K562 (cell line): Measurements from ENCODE around the gene PTGIR. TPM values are rescaled to one million over a fixed set of nuclear protein-coding genes. Genes with fewer than 3 reads are reported as not detected.

Source experiments
- C11orf30 ChIP-seq: fragments of 450-650 bp; IDR thresholded peaks from 2 replicates; pipeline ENCODE4 v1.6.1; 2016; ENCODE audit warnings: low read depth, mild to moderate bottlenecking
- EP400 ChIP-seq: fragments of 450-650 bp; IDR thresholded peaks from 2 replicates; pipeline ENCODE4 v1.6.1; 2017; ENCODE audit warnings: antibody characterized with exemption, mild to moderate bottlenecking, moderate library complexity
- FOXA1 ChIP-seq: fragments of 450-650 bp; IDR thresholded peaks from 2 replicates; pipeline ENCODE4 v1.6.1; 2016; ENCODE audit warnings: mild to moderate bottlenecking, borderline replicate concordance
- FUS ChIP-seq: fragments of 200-400 bp; formaldehyde crosslinking; optimal IDR thresholded peaks from 2 replicates; pipeline ENCODE3; 2017; ENCODE audit warnings: low read depth, low read length
- KDM4B ChIP-seq, 2 experiments: fragments of 450-650 bp in 1 of 2; sonication (generic) in 1 of 2; IDR thresholded peaks; 2 replicates each; pipeline ENCODE4 v1.6.1; 2016 to 2017; ENCODE audit warnings: borderline replicate concordance in 2 of 2, antibody characterized with exemption in 1 of 2, low read depth in 1 of 2, mild to moderate bottlenecking in 1 of 2
- KDM5B ChIP-seq: fragments of 200-600 bp; sonication (generic); IDR thresholded peaks from 2 replicates; pipeline ENCODE4 v1.6.1; 2012; ENCODE audit warnings: low read depth, mild to moderate bottlenecking, moderate library complexity, low read length, control low read depth, inconsistent platforms; ENCODE audit not compliant: insufficient replicate concordance
- MAFF ChIP-seq: IDR thresholded peaks from 2 replicates; pipeline ENCODE4 v1.6.1; 2012; ENCODE audit warnings: low read length, improper control_type of control experiment
- MEIS2 ChIP-seq: fragments of 450-650 bp; IDR thresholded peaks from 2 replicates; pipeline ENCODE4 v1.6.1; 2014; ENCODE audit warnings: mild to moderate bottlenecking; ENCODE audit not compliant: partially characterized antibody
- PHF20 ChIP-seq: fragments of 450-650 bp; IDR thresholded peaks from 2 replicates; pipeline ENCODE4 v1.6.1; 2018; ENCODE audit not compliant: partially characterized antibody
- SAFB2 ChIP-seq: fragments of 200-400 bp; formaldehyde crosslinking; IDR thresholded peaks from 2 replicates; pipeline ENCODE4 v1.6.1; 2018; ENCODE audit warnings: borderline replicate concordance, low read length, low read depth, moderate library complexity; ENCODE audit not compliant: severe bottlenecking
- ZNF124 ChIP-seq: sonication (generic); formaldehyde crosslinking; IDR thresholded peaks from 2 replicates; pipeline ENCODE4 v1.8.1; 2022; ENCODE audit warnings: missing genetic modification reagents
- ZNF197 ChIP-seq: fragments of 200-800 bp; sonication (Bioruptor generic); IDR thresholded peaks from 2 replicates; pipeline ENCODE4 v1.6.1; 2016; ENCODE audit warnings: low read depth, missing genetic modification characterization, missing compliant biosample characterization
- ZNF431 ChIP-seq: sonication (generic); formaldehyde crosslinking; IDR thresholded peaks from 2 replicates; pipeline ENCODE4 v1.8.0; 2022; ENCODE audit warnings: mild to moderate bottlenecking, missing genetic modification reagents
- ZNF668 ChIP-seq: fragments of 250-450 bp; sonication (Bioruptor Pico); IDR thresholded peaks from 2 replicates; pipeline ENCODE4 v1.8.0; 2022; ENCODE audit warnings: mild to moderate bottlenecking, inconsistent platforms
- ZNF699 ChIP-seq: fragments of 250-450 bp; sonication (Bioruptor Pico); IDR thresholded peaks from 2 replicates; pipeline ENCODE4 v1.8.0; 2021; ENCODE audit warnings: mild to moderate bottlenecking, moderate library complexity; ENCODE audit not compliant: insufficient replicate concordance
- polyA plus RNA-seq, 8 experiments: library from polyadenylated mRNA; depleted of rRNA in 4 of 8; stranded (reverse) in 5 of 8; unstranded in 3 of 8; fragments of >200 nt; fragmentation: Nextera tagmentation in 2 of 8; fragmentation: Illumina TruSeq in 1 of 8; extraction: Ambion mirVana in 2 of 8; extraction: Trizol in 1 of 8; gene quantifications; 2 replicates each; pipeline versions ENCODE4 v1.2.1 to v1.2.3, GENCODE V29; 2011 to 2014; ENCODE audit warnings: inconsistent platforms in 1 of 8, missing spikeins in 1 of 8
- total RNA-seq, 7 experiments: library from RNA; depleted of rRNA in 6 of 7; stranded (reverse); fragments of >200 nt in 6 of 7; fragmentation: Illumina TruSeq in 2 of 7; extraction: Trizol in 2 of 7; gene quantifications; 2 replicates each; pipeline versions ENCODE4 v1.2.1 to v1.2.3, GENCODE V29; 2011 to 2021; ENCODE audit warnings: low replicate concordance in 1 of 7
- TF ChIP-seq, protein P1 (sequence below), 2 experiments: fragments of 200-800 bp in 1 of 2; sonication (Bioruptor generic) in 1 of 2; sonication (generic) in 1 of 2; formaldehyde crosslinking in 1 of 2; IDR thresholded peaks in 1 of 2; conservative IDR thresholded peaks in 1 of 2; 2 replicates each; pipeline versions ENCODE4 v1.5.0 to v1.6.1; 2016 to 2020; ENCODE audit warnings: missing compliant biosample characterization in 1 of 2, missing genetic modification characterization in 1 of 2, missing genetic modification reagents in 1 of 2
- TF ChIP-seq, protein P2 (sequence below), 3 experiments: fragments of 200-800 bp in 1 of 3; sonication (Bioruptor generic) in 1 of 3; sonication (generic) in 1 of 3; formaldehyde crosslinking in 1 of 3; IDR thresholded peaks; 2 replicates each; pipeline versions ENCODE4 v1.6.1 to v1.8.0; 2016 to 2022; ENCODE audit warnings: mild to moderate bottlenecking in 2 of 3, missing compliant biosample characterization in 2 of 3, missing genetic modification characterization in 2 of 3, missing genetic modification reagents in 1 of 3
- TF ChIP-seq, protein P3 (sequence below): sonication (generic); formaldehyde crosslinking; IDR thresholded peaks from 2 replicates; pipeline ENCODE4 v1.5.0; 2020; ENCODE audit warnings: missing genetic modification reagents
- TF ChIP-seq, protein P4 (sequence below): sonication (generic); formaldehyde crosslinking; IDR thresholded peaks from 2 replicates; pipeline ENCODE4 v1.8.0; 2023; ENCODE audit warnings: mild to moderate bottlenecking, missing genetic modification reagents
- TF ChIP-seq, protein P5 (sequence below): fragments of 250-450 bp; sonication (Bioruptor Pico); IDR thresholded peaks from 2 replicates; pipeline ENCODE4 v1.8.0; 2021; ENCODE audit warnings: moderate library complexity, mild to moderate bottlenecking, inconsistent platforms
- TF ChIP-seq, protein P6 (sequence below): fragments of 450-650 bp; formaldehyde crosslinking; IDR thresholded peaks from 2 replicates; pipeline ENCODE4 v1.4.0; 2022; ENCODE audit warnings: mild to moderate bottlenecking, moderate library complexity

Gene PTGIR
- total and polyA plus RNA-seq, 9 of the 15 experiments (the other 6 are each of a cell fraction or from before 2014, with no cell fraction given) = 0.11 to 3.4 (median 1.1) TPM; not detected in 1

DNA sequence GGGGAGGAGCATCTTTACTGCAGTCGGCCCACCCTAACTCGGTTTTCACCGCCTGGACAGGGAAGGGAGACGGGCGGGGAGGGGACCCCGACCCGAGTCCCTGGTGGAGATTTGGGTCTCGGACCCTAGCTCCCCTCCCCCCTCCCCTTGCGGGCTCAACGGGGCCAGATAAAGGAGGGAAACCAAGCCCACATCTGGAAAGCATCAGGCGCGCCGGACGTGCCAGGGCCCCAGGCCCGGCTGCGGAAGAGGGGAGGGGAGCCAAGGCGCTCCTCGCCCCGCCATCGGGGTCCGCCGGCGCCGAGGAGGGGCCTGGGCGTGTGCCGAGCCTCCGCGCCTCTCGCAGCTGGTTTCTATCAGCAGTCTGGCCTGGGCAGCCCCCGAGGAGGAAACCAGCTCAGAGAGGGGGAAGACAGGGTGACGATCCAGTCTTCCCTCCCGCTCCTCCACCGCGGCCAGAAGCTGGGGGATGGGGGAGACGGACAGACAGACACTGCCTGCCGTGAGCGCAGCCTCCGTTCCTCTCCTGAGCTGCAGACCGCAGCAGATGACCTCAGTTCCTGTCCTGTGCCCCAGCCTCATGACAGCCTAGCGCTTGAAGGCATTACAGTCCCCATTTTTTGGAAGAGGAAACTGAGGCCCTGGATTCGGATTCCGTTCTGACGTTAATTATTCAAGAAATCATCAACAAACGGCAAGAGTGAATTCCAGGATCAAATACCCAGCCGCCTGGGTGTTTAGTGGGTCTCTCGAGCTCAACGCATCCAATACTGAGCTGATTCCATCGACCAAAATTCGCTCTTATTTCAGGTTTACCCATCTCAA, 14.7 kb upstream of the PTGIR start (continued):
- TF ChIP-seq, protein P1, sequence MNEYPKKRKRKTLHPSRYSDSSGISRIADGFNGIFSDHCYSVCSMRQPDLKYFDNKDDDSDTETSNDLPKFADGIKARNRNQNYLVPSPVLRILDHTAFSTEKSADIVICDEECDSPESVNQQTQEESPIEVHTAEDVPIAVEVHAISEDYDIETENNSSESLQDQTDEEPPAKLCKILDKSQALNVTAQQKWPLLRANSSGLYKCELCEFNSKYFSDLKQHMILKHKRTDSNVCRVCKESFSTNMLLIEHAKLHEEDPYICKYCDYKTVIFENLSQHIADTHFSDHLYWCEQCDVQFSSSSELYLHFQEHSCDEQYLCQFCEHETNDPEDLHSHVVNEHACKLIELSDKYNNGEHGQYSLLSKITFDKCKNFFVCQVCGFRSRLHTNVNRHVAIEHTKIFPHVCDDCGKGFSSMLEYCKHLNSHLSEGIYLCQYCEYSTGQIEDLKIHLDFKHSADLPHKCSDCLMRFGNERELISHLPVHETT (CRISPR knock-in tag; conservative IDR thresholded peaks at IDR 0.05 in 1 of 2, IDR thresholded peaks at IDR 0.05 in 1 of 2) = no peak
- no peak for TF ChIP-seq ZNF431 (CRISPR knock-in tag)
- no peak for TF ChIP-seq SAFB2
- TF ChIP-seq MAFF = no peak
- TF ChIP-seq FOXA1 = no peak
- TF ChIP-seq C11orf30 = no peak
- no peak for TF ChIP-seq KDM4B (IDR thresholded peaks at IDR 0.05; ENCODE audit: borderline replicate concordance in 2 of 2, low read depth in 1 of 2)
- TF ChIP-seq, protein P2, sequence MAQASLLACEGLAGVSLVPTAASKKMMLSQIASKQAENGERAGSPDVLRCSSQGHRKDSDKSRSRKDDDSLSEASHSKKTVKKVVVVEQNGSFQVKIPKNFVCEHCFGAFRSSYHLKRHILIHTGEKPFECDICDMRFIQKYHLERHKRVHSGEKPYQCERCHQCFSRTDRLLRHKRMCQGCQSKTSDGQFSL (CRISPR knock-in tag; IDR thresholded peaks at IDR 0.05) = 0 out of 2 replicates have a peak, but pooled peaks have one; percentile 47
- TF ChIP-seq, protein P2 (tag; IDR thresholded peaks at IDR 0.05) = no peak
- TF ChIP-seq EP400 = no peak
- peak; percentile 53 for TF ChIP-seq KDM5B
- TF ChIP-seq FUS = no peak
- no peak for TF ChIP-seq PHF20
- TF ChIP-seq MEIS2 = no peak
- TF ChIP-seq ZNF699 (CRISPR knock-in tag) = no peak
- no peak for TF ChIP-seq ZNF668 (CRISPR knock-in tag)
- TF ChIP-seq, protein P3, sequence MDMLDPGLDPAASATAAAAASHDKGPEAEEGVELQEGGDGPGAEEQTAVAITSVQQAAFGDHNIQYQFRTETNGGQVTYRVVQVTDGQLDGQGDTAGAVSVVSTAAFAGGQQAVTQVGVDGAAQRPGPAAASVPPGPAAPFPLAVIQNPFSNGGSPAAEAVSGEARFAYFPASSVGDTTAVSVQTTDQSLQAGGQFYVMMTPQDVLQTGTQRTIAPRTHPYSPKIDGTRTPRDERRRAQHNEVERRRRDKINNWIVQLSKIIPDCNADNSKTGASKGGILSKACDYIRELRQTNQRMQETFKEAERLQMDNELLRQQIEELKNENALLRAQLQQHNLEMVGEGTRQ (CRISPR knock-in tag) = no peak
- TF ChIP-seq, protein P4, sequence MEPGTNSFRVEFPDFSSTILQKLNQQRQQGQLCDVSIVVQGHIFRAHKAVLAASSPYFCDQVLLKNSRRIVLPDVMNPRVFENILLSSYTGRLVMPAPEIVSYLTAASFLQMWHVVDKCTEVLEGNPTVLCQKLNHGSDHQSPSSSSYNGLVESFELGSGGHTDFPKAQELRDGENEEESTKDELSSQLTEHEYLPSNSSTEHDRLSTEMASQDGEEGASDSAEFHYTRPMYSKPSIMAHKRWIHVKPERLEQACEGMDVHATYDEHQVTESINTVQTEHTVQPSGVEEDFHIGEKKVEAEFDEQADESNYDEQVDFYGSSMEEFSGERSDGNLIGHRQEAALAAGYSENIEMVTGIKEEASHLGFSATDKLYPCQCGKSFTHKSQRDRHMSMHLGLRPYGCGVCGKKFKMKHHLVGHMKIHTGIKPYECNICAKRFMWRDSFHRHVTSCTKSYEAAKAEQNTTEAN (CRISPR knock-in tag) = no peak
- TF ChIP-seq, protein P5, sequence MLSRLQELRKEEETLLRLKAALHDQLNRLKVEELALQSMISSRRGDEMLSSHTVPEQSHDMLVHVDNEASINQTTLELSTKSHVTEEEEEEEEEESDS (CRISPR knock-in tag) = no peak
- TF ChIP-seq ZNF197 (CRISPR knock-in tag) = no peak
- TF ChIP-seq, protein P6, sequence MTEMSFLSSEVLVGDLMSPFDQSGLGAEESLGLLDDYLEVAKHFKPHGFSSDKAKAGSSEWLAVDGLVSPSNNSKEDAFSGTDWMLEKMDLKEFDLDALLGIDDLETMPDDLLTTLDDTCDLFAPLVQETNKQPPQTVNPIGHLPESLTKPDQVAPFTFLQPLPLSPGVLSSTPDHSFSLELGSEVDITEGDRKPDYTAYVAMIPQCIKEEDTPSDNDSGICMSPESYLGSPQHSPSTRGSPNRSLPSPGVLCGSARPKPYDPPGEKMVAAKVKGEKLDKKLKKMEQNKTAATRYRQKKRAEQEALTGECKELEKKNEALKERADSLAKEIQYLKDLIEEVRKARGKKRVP (CRISPR knock-in tag) = no peak
- no peak for TF ChIP-seq ZNF124 (CRISPR knock-in tag)
